GM18511 (cell line): ENCODE results near the gene NID2.

ENCODE experiments used
- ATAC-seq: cut with Tn5 transposase; IDR thresholded peaks from one replicate; pipeline ENCODE4 v1.9.1; 2021; ENCODE audit warnings: mild to moderate bottlenecking, moderate library complexity; ENCODE audit not compliant: unreplicated experiment

Gene NID2

GRCh38 chr14:52068615-52069306 is at the start of gene NID2:
Gene NID2, minus strand, starts transcription at chr14:52069059. Its CDS starts 65 bp downstream, at chr14:52068994.
- peak; percentile 53 for ATAC-seq

- no peak for ATAC-seq
Observed at GRCh38 chr14:52117111-52117832, 48.4 kb upstream of the NID2 start.

GRCh38 chr14:52115286-52115685 is 46.4 kb upstream of the NID2 start:
- ATAC-seq, result no peak

GRCh38 chr14:52112336-52113018 is 43.6 kb upstream of the NID2 start:
- ATAC-seq, result no peak

GRCh38 chr14:52111583-52111982 is 42.7 kb upstream of the NID2 start:
- no peak for ATAC-seq

- ATAC-seq, result no peak
Observed at GRCh38 chr14:52110441-52111086, 41.7 kb upstream of the NID2 start.

GRCh38 chr14:52108823-52109222 is 40.0 kb upstream of the NID2 start:
- no peak for ATAC-seq

- ATAC-seq, result no peak
Observed at GRCh38 chr14:52106840-52107239, 38.0 kb upstream of the NID2 start.

GRCh38 chr14:52103416-52103815 is 34.6 kb upstream of the NID2 start:
- ATAC-seq, result no peak

GRCh38 chr14:52095794-52096193 is 26.9 kb upstream of the NID2 start:
- no peak for ATAC-seq

- ATAC-seq, result no peak
Observed at GRCh38 chr14:52095336-52095735, 26.5 kb upstream of the NID2 start.

GRCh38 chr14:52094546-52095271 is 25.9 kb upstream of the NID2 start:
- ATAC-seq, result no peak

- ATAC-seq, result no peak
Observed at GRCh38 chr14:52091928-52092327, 23.1 kb upstream of the NID2 start.

- ATAC-seq, result no peak
Observed at GRCh38 chr14:52090936-52091335, 22.1 kb upstream of the NID2 start.

GRCh38 chr14:52089218-52089617 is 20.4 kb upstream of the NID2 start:
- no peak for ATAC-seq

GRCh38 chr14:52086711-52087110 is 17.9 kb upstream of the NID2 start:
- ATAC-seq, result no peak

- no peak for ATAC-seq
Observed at GRCh38 chr14:52082903-52083302, 14.0 kb upstream of the NID2 start.

GRCh38 chr14:52081964-52082363 is 13.1 kb upstream of the NID2 start:
- ATAC-seq, result no peak

GRCh38 chr14:52080808-52081755 is 12.2 kb upstream of the NID2 start:
- no peak for ATAC-seq
